HG03060 (cell line): ENCODE data around the gene ZNF594.
"Not testable (repeated sequence)": the region's sequence is repeated elsewhere in the genome, so short reads cannot be mapped to it uniquely, and the experiment has no call there.

Experiments
- ATAC-seq: cut with Tn5 transposase; IDR thresholded peaks from one replicate; pipeline ENCODE4 v1.9.1; 2021; ENCODE audit warnings: low read depth, moderate number of reproducible peaks; ENCODE audit not compliant: unreplicated experiment

The ZNF594 gene

GRCh38 chr17:5137511-5138197 lies 54.0 kb downstream of the ZNF594 start:
- ATAC-seq = not testable (repeated sequence)

GRCh38 chr17:5136580-5137412 lies 54.9 kb downstream of the ZNF594 start:
- not testable (repeated sequence) for ATAC-seq

- no peak for ATAC-seq
These were observed 55.7 kb downstream of the ZNF594 start for GRCh38 chr17:5135726-5136579.

GRCh38 chr17:5135131-5135712 lies 56.4 kb downstream of the ZNF594 start:
- ATAC-seq = not testable (repeated sequence)

- ATAC-seq = not testable (repeated sequence)
These were observed 57.1 kb downstream of the ZNF594 start for GRCh38 chr17:5134571-5134970.

GRCh38 chr17:5133961-5134360 lies 57.7 kb downstream of the ZNF594 start:
- not testable (repeated sequence) for ATAC-seq

GRCh38 chr17:5133311-5133710 lies 58.4 kb downstream of the ZNF594 start:
- ATAC-seq = no peak

GRCh38 chr17:5132503-5133225 lies 59.0 kb downstream of the ZNF594 start:
- not testable (repeated sequence) for ATAC-seq

GRCh38 chr17:5131799-5132502 lies 59.7 kb downstream of the ZNF594 start:
- ATAC-seq = not testable (repeated sequence)

GRCh38 chr17:5131146-5131715 lies 60.4 kb downstream of the ZNF594 start:
- ATAC-seq = no peak

- ATAC-seq = not testable (repeated sequence)
These were observed 61.0 kb downstream of the ZNF594 start for GRCh38 chr17:5130687-5131086.

- ATAC-seq = not testable (repeated sequence)
These were observed 61.4 kb downstream of the ZNF594 start for GRCh38 chr17:5130261-5130660.

GRCh38 chr17:5129770-5130169 lies 61.9 kb downstream of the ZNF594 start:
- not testable (repeated sequence) for ATAC-seq
